GM19395 (cell line): ENCODE measurements around the gene MYO6.
A peak's percentile ranks its signal among the peaks of the same experiment; 100 is the strongest.

Experiments
- ATAC-seq: cut with Tn5 transposase; IDR thresholded peaks from one replicate; pipeline ENCODE4 v1.9.1; 2021; ENCODE audit warnings: mild to moderate bottlenecking, moderate library complexity; ENCODE audit not compliant: unreplicated experiment

Gene MYO6

GRCh38 chr6:75819776-75820487, 70.9 kb downstream of the MYO6 start:
- ATAC-seq, result no peak

GRCh38 chr6:75824160-75824559, 75.1 kb downstream of the MYO6 start:
- peak; percentile 67 for ATAC-seq

- ATAC-seq, result no peak
Measured at GRCh38 chr6:75827163-75827562, 78.1 kb downstream of the MYO6 start.

GRCh38 chr6:75830959-75831885, 82.2 kb downstream of the MYO6 start:
- ATAC-seq, result no peak

- no peak for ATAC-seq
Measured at GRCh38 chr6:75834447-75834846, 85.4 kb downstream of the MYO6 start.

- ATAC-seq, result no peak
Measured at GRCh38 chr6:75842191-75842590, 93.2 kb downstream of the MYO6 start.

GRCh38 chr6:75842732-75843131, 93.7 kb downstream of the MYO6 start:
- no peak for ATAC-seq

- ATAC-seq, result no peak
Measured at GRCh38 chr6:75843396-75843795, 94.4 kb downstream of the MYO6 start.

- no peak for ATAC-seq
Measured at GRCh38 chr6:75848274-75848673, 99.2 kb downstream of the MYO6 start.

- no peak for ATAC-seq
Measured at GRCh38 chr6:75849329-75850025, 100.4 kb downstream of the MYO6 start.

GRCh38 chr6:75850026-75850833, 101.2 kb downstream of the MYO6 start:
- no peak for ATAC-seq

- ATAC-seq, result no peak
Measured at GRCh38 chr6:75852721-75853120, 103.7 kb downstream of the MYO6 start.

GRCh38 chr6:75853806-75854205, 104.8 kb downstream of the MYO6 start:
- no peak for ATAC-seq

GRCh38 chr6:75855052-75855451, 106.0 kb downstream of the MYO6 start:
- ATAC-seq, result no peak

GRCh38 chr6:75856902-75857301, 107.9 kb downstream of the MYO6 start:
- no peak for ATAC-seq

GRCh38 chr6:75863001-75863400, 114.0 kb downstream of the MYO6 start:
- no peak for ATAC-seq

- ATAC-seq, result no peak
Measured at GRCh38 chr6:75863784-75864183, 114.7 kb downstream of the MYO6 start.

GRCh38 chr6:75864446-75864845, 115.4 kb downstream of the MYO6 start:
- no peak for ATAC-seq

- no peak for ATAC-seq
Measured at GRCh38 chr6:75870389-75870788, 121.3 kb downstream of the MYO6 start.

GRCh38 chr6:75874224-75874623, 125.2 kb downstream of the MYO6 start:
- no peak for ATAC-seq

GRCh38 chr6:75876152-75876551, 127.1 kb downstream of the MYO6 start:
- no peak for ATAC-seq
